ENCODE measurements around the gene JARID2. TPM values are rescaled to one million over a fixed set of nuclear protein-coding genes. Genes with fewer than 3 reads are reported as not detected.
"Not testable (repeated sequence)": the region's sequence is repeated elsewhere in the genome, so short reads cannot be mapped to it uniquely, and the experiment has no call there.

Gene JARID2
- total and polyA plus RNA-seq, 7 experiments from 2014 or later, result 6.9 to 39.6 (median 24.1) TPM

- Histone ChIP-seq H3K36me3 (ENCODE audit: control insufficient read depth in 2 of 3, insufficient read depth in 3 of 3, low read length in 3 of 3) (no peaks in the 10 kb centered on the region), H3K27ac (ENCODE audit: low read depth, low read length) (no peak overlapping the region), H3K27me3 (ENCODE audit: control insufficient read depth in 2 of 2, insufficient read depth in 2 of 2, low read length in 2 of 2) (no peaks in the 10 kb centered on the region), H3K9me3 (ENCODE audit: control insufficient read depth in 2 of 3, low read length in 3 of 3) (no peaks in the 10 kb centered on the region), H3K4me3 (ENCODE audit: low read length) (no peak overlapping the region), H3K4me1 (ENCODE audit: control insufficient read depth in 2 of 2, insufficient read depth in 2 of 2, low read length in 2 of 2) (peaks cover 0 to 5% of the 10 kb centered on the region in 2 donors)
- Mint-ChIP-seq H3K36me3 (peaks cover 0 to 25% (median 16%) of the 10 kb centered on the region in 5 donors), H3K27me3 (no peaks in the 10 kb centered on the region), H3K27ac (peak overlapping the region in 6 of 9 donors; percentile 4 to 61 (median 14)), H3K4me1 (peaks cover 34 to 86% (median 74%) of the 10 kb centered on the region in 7 donors), H3K9me3 (peaks cover 0 to 4% (median 0%) of the 10 kb centered on the region in 11 donors), H3K4me3 (peak overlapping the region in 2 of 10 donors; percentile 18 to 61)
- POLR2A ChIA-PET, result interaction anchor here (1.0 kb wide), 1 partner anchor 18 kb away, joined by 3 read pairs; no protein-coding TSS in a partner anchor
- no peak for DNase-seq
- ATAC-seq, result no peak
- intact Hi-C loops (cut with micrococcal nuclease), result loop anchor here in 1 of 2 donors (2.0 kb wide), 1 partner anchor 20 kb away; no protein-coding TSS in a partner anchor
- CTCF ChIA-PET, result no interaction called here
Observed at GRCh38 chr6:15288856-15289255, 43.0 kb downstream of the JARID2 start.

- DNase-seq; H3K36me3 ChIP-seq (ENCODE audit: control insufficient read depth in 2 of 3, insufficient read depth in 3 of 3, low read length in 3 of 3); CTCF ChIA-PET; H3K27me3 Mint-ChIP-seq; H3K27me3 ChIP-seq (ENCODE audit: control insufficient read depth in 2 of 2, insufficient read depth in 2 of 2, low read length in 2 of 2); H3K4me3 Mint-ChIP-seq; ATAC-seq; H3K4me3 ChIP-seq (ENCODE audit: low read length); H3K4me1 ChIP-seq (ENCODE audit: control insufficient read depth in 2 of 2, insufficient read depth in 2 of 2, low read length in 2 of 2); H3K9me3 Mint-ChIP-seq; H3K9me3 ChIP-seq (ENCODE audit: control insufficient read depth in 2 of 3, low read length in 3 of 3); H3K27ac ChIP-seq (ENCODE audit: low read depth, low read length): not testable (repeated sequence)
- peaks cover 34 to 86% (median 76%) of the 10 kb centered on the region in 7 donors for H3K4me1 Mint-ChIP-seq
- H3K36me3 Mint-ChIP-seq, result peaks cover 0 to 28% (median 18%) of the 10 kb centered on the region in 5 donors
- intact Hi-C loops (cut with micrococcal nuclease), result loop anchor here in 1 of 2 donors (2.0 kb wide), 1 partner anchor 21 kb away; no protein-coding TSS in a partner anchor
- POLR2A ChIA-PET, result interaction anchor here (0.9 to 1.2 kb wide), 2 partner anchors 18 to 40 kb away, joined by 3 read pairs; no protein-coding TSS in a partner anchor
- peak overlapping the region in 4 of 9 donors; percentile 2 to 49 (median 34) for H3K27ac Mint-ChIP-seq
Observed at GRCh38 chr6:15289456-15289855, 43.6 kb downstream of the JARID2 start.

GRCh38 chr6:15290067-15290680, 44.3 kb downstream of the JARID2 start:
- ChIA-PET CTCF (no interaction called here), POLR2A (interaction anchor here (0.9 to 1.2 kb wide), 2 partner anchors 17 to 41 kb away, joined by 3 read pairs; no protein-coding TSS in a partner anchor)
- Mint-ChIP-seq H3K36me3 (peaks cover 0 to 31% (median 20%) of the 10 kb centered on the region in 5 donors), H3K27ac (peak overlapping the region in 6 of 9 donors; percentile 2 to 80 (median 34)), H3K9me3 (peaks cover 0 to 4% (median 0%) of the 10 kb centered on the region in 11 donors), H3K27me3 (no peaks in the 10 kb centered on the region), H3K4me3 (no peak overlapping the region), H3K4me1 (peaks cover 38 to 84% (median 74%) of the 10 kb centered on the region in 7 donors)
- ATAC-seq, result no peak
- Histone ChIP-seq H3K36me3 (ENCODE audit: control insufficient read depth in 2 of 3, insufficient read depth in 3 of 3, low read length in 3 of 3) (no peaks in the 10 kb centered on the region), H3K4me1 (ENCODE audit: control insufficient read depth in 2 of 2, insufficient read depth in 2 of 2, low read length in 2 of 2) (peaks cover 0 to 5% of the 10 kb centered on the region in 2 donors), H3K27me3 (ENCODE audit: control insufficient read depth in 2 of 2, insufficient read depth in 2 of 2, low read length in 2 of 2) (no peaks in the 10 kb centered on the region), H3K4me3 (ENCODE audit: low read length) (no peak overlapping the region), H3K9me3 (ENCODE audit: control insufficient read depth in 2 of 3, low read length in 3 of 3) (no peaks in the 10 kb centered on the region), H3K27ac (ENCODE audit: low read depth, low read length) (no peak overlapping the region)
- intact Hi-C loops (cut with micrococcal nuclease), result no loop called here
- DNase-seq, result no peak

GRCh38 chr6:15290962-15291704, 45.3 kb downstream of the JARID2 start:
- no peak for ATAC-seq
- Histone ChIP-seq H3K27ac (ENCODE audit: low read depth, low read length) (no peak overlapping the region), H3K4me3 (ENCODE audit: low read length) (no peak overlapping the region), H3K9me3 (ENCODE audit: control insufficient read depth in 2 of 3, low read length in 3 of 3) (no peaks in the 10 kb centered on the region), H3K36me3 (ENCODE audit: control insufficient read depth in 2 of 3, insufficient read depth in 3 of 3, low read length in 3 of 3) (no peaks in the 10 kb centered on the region), H3K27me3 (ENCODE audit: control insufficient read depth in 2 of 2, insufficient read depth in 2 of 2, low read length in 2 of 2) (no peaks in the 10 kb centered on the region), H3K4me1 (ENCODE audit: control insufficient read depth in 2 of 2, insufficient read depth in 2 of 2, low read length in 2 of 2) (peaks cover 4 to 6% of the 10 kb centered on the region in 2 donors)
- CTCF ChIA-PET, result no interaction called here
- POLR2A ChIA-PET, result no interaction called here
- H3K36me3 Mint-ChIP-seq, result peaks cover 0 to 31% (median 20%) of the 10 kb centered on the region in 5 donors
- peak overlapping the region in 2 of 9 donors; percentile 28 to 48 for H3K27ac Mint-ChIP-seq
- H3K4me1 Mint-ChIP-seq, result peaks cover 43 to 84% (median 74%) of the 10 kb centered on the region in 7 donors
- no peak for DNase-seq
- no peak overlapping the region for H3K4me3 Mint-ChIP-seq
- intact Hi-C loops (cut with micrococcal nuclease), result no loop called here
- peaks cover 0 to 4% (median 0%) of the 10 kb centered on the region in 11 donors for H3K9me3 Mint-ChIP-seq
- no peaks in the 10 kb centered on the region for H3K27me3 Mint-ChIP-seq

- Mint-ChIP-seq H3K4me3 (peak overlapping the region in 2 of 10 donors; percentile 17 to 23), H3K27me3 (no peaks in the 10 kb centered on the region), H3K27ac (peak overlapping the region in 7 of 9 donors; percentile 8 to 68 (median 50)), H3K4me1 (peaks cover 47 to 89% (median 83%) of the 10 kb centered on the region in 7 donors), H3K36me3 (peaks cover 0 to 31% (median 20%) of the 10 kb centered on the region in 5 donors), H3K9me3 (peaks cover 0 to 4% (median 0%) of the 10 kb centered on the region in 11 donors)
- peaks cover 12 to 14% of the 10 kb centered on the region in 2 donors for H3K4me1 ChIP-seq (ENCODE audit: control insufficient read depth in 2 of 2, insufficient read depth in 2 of 2, low read length in 2 of 2)
- DNase-seq (no peak), ATAC-seq (no peak)
- intact Hi-C loops (cut with micrococcal nuclease), result no loop called here
- no peaks in the 10 kb centered on the region for H3K36me3 ChIP-seq (ENCODE audit: control insufficient read depth in 2 of 3, insufficient read depth in 3 of 3, low read length in 3 of 3)
- CTCF ChIA-PET, result interaction anchor here (1.0 kb wide), 1 partner anchor 15 kb away, joined by 4 read pairs; no protein-coding TSS in a partner anchor
- H3K27me3 ChIP-seq (ENCODE audit: control insufficient read depth in 2 of 2, insufficient read depth in 2 of 2, low read length in 2 of 2), result no peaks in the 10 kb centered on the region
- no peaks in the 10 kb centered on the region for H3K9me3 ChIP-seq (ENCODE audit: control insufficient read depth in 2 of 3, low read length in 3 of 3)
- H3K27ac ChIP-seq (ENCODE audit: low read depth, low read length), result no peak overlapping the region
- POLR2A ChIA-PET, result interaction anchor here (0.6 kb wide), 1 partner anchor 162 kb away, joined by 4 read pairs; no protein-coding TSS in a partner anchor
- H3K4me3 ChIP-seq (ENCODE audit: low read length), result no peak overlapping the region
Observed at GRCh38 chr6:15292721-15293302, 46.9 kb downstream of the JARID2 start.

- intact Hi-C loops (cut with micrococcal nuclease), result no loop called here
Observed at GRCh38 chr6:15293674-15294073, 47.8 kb downstream of the JARID2 start.

More at GRCh38 chr6:15293674-15294073, 47.8 kb downstream of the JARID2 start:
- ChIA-PET CTCF (no interaction called here), POLR2A (no interaction called here)
- no peak overlapping the region for H3K27ac ChIP-seq (ENCODE audit: low read depth, low read length)
- peak overlapping the region in 1 of 10 donors; percentile 34 for H3K4me3 Mint-ChIP-seq
- H3K36me3 ChIP-seq (ENCODE audit: control insufficient read depth in 2 of 3, insufficient read depth in 3 of 3, low read length in 3 of 3), result no peaks in the 10 kb centered on the region
- peaks cover 0 to 4% (median 0%) of the 10 kb centered on the region in 11 donors for H3K9me3 Mint-ChIP-seq
- no peaks in the 10 kb centered on the region for H3K27me3 Mint-ChIP-seq
- H3K27ac Mint-ChIP-seq, result peak overlapping the region in 2 of 9 donors; percentile 26 to 48
- no peaks in the 10 kb centered on the region for H3K27me3 ChIP-seq (ENCODE audit: control insufficient read depth in 2 of 2, insufficient read depth in 2 of 2, low read length in 2 of 2)
- DNase-seq, result no peak
- no peaks in the 10 kb centered on the region for H3K9me3 ChIP-seq (ENCODE audit: control insufficient read depth in 2 of 3, low read length in 3 of 3)
- peaks cover 13 to 20% of the 10 kb centered on the region in 2 donors for H3K4me1 ChIP-seq (ENCODE audit: control insufficient read depth in 2 of 2, insufficient read depth in 2 of 2, low read length in 2 of 2)
- ATAC-seq, result no peak
- no peak overlapping the region for H3K4me3 ChIP-seq (ENCODE audit: low read length)
- H3K4me1 Mint-ChIP-seq, result peaks cover 46 to 87% (median 81%) of the 10 kb centered on the region in 7 donors
- peaks cover 0 to 30% (median 20%) of the 10 kb centered on the region in 5 donors for H3K36me3 Mint-ChIP-seq
